ENCODE data around the gene TRIM72. TPM values are rescaled to one million over a fixed set of nuclear protein-coding genes. Genes with fewer than 3 reads are reported as not detected.

Gene TRIM72
- total and polyA plus RNA-seq, 9 of the 15 experiments (the other 6 are each of a cell fraction or from before 2014, with no cell fraction given), result under 0.01 TPM; not detected in 8

- no peak for TF ChIP-seq ZSCAN29 (IDR thresholded peaks at IDR 0.05)
- TF ChIP-seq MCM7 (IDR thresholded peaks at IDR 0.05), result no peak
- TF ChIP-seq CTCF (IDR thresholded peaks at IDR 0.05 in 2 of 3, conservative IDR thresholded peaks at IDR 0.05 in 1 of 3; ENCODE audit: insufficient read depth in 2 of 3, low read depth in 1 of 3, low read length in 3 of 3), result no peak
- no peak for TF ChIP-seq PRMT5 (CRISPR knock-in tag; IDR thresholded peaks at IDR 0.05)
- TF ChIP-seq HNRNPL (IDR thresholded peaks at IDR 0.05; ENCODE audit: low read depth, low read length), result no peak
- TF ChIP-seq POLR2A (conservative IDR thresholded peaks at IDR 0.05), result peak; percentile 70
- TF ChIP-seq CEBPG (CRISPR knock-in tag; IDR thresholded peaks at IDR 0.05), result peak; percentile 83
- peak; percentile 74 to 79 for TF ChIP-seq CEBPG (tag; conservative IDR thresholded peaks at IDR 0.05 in 1 of 2, IDR thresholded peaks at IDR 0.05 in 1 of 2)
- TF ChIP-seq ZNF589 (CRISPR knock-in tag; IDR thresholded peaks at IDR 0.05; ENCODE audit: low read depth), result no peak
- no peak for TF ChIP-seq L3MBTL2 (IDR thresholded peaks at IDR 0.05)
- TF ChIP-seq SIX5 (IDR thresholded peaks at IDR 0.05; ENCODE audit: borderline replicate concordance in 1 of 2, insufficient read depth in 1 of 2, low read depth in 1 of 2, low read length in 2 of 2), result no peak
- TF ChIP-seq RAD21 (CRISPR knock-in tag; conservative IDR thresholded peaks at IDR 0.05 in 1 of 2, IDR thresholded peaks at IDR 0.05 in 1 of 2), result no peak
- no peak for TF ChIP-seq RNF219 (CRISPR knock-in tag; IDR thresholded peaks at IDR 0.05)
- no peak for TF ChIP-seq ZNF444 (CRISPR knock-in tag; IDR thresholded peaks at IDR 0.05)
- no peak for TF ChIP-seq GTF2E2 (tag; IDR thresholded peaks at IDR 0.05)
- no peak for TF ChIP-seq RBBP5 (IDR thresholded peaks at IDR 0.05; ENCODE audit: borderline replicate concordance, insufficient read depth, low read length, poor library complexity, severe bottlenecking)
- no peak for TF ChIP-seq NFIC (IDR thresholded peaks at IDR 0.05)
- TF ChIP-seq AFF1 (IDR thresholded peaks at IDR 0.05; ENCODE audit: low read depth in 1 of 2, partially characterized antibody in 2 of 2), result no peak
- TF ChIP-seq BCOR (IDR thresholded peaks at IDR 0.05), result no peak
- peak; percentile 72 for TF ChIP-seq SUPT5H (IDR thresholded peaks at IDR 0.05)
- no peak for TF ChIP-seq POLR3A (IDR thresholded peaks at IDR 0.05; ENCODE audit: borderline replicate concordance, extremely low read depth, insufficient read depth, insufficient read length)
Measured at GRCh38 chr16:31196324-31197088, 17.4 kb upstream of the TRIM72 start (continued).

Measured in K562 (cell line).